NCI-H1930 (cell line): ENCODE measurements around the gene CDH13.

Experiments
- DNase-seq, 2 experiments: peaks; one replicate each; lab custom pipeline; 2025; lab: John Stamatoyannopoulos, UW

CDH13 gene

GRCh38 chr16:83578171-83578570 is 951.4 kb downstream of the CDH13 start:
- no peak for DNase-seq

GRCh38 chr16:83579027-83579426 is 952.3 kb downstream of the CDH13 start:
- DNase-seq, result no peak

GRCh38 chr16:83579436-83579835 is 952.7 kb downstream of the CDH13 start:
- DNase-seq, result no peak

GRCh38 chr16:83581082-83581481 is 954.3 kb downstream of the CDH13 start:
- no peak for DNase-seq

- no peak for DNase-seq
Observed at GRCh38 chr16:83581994-83582747, 955.4 kb downstream of the CDH13 start.

GRCh38 chr16:83586036-83586435 is 959.3 kb downstream of the CDH13 start:
- DNase-seq, result no peak

- no peak for DNase-seq
Observed at GRCh38 chr16:83586461-83587200, 959.9 kb downstream of the CDH13 start.

- no peak for DNase-seq
Observed at GRCh38 chr16:83587201-83587600, 960.4 kb downstream of the CDH13 start.

- DNase-seq, result no peak
Observed at GRCh38 chr16:83588070-83588469, 961.3 kb downstream of the CDH13 start.

GRCh38 chr16:83589576-83589975 is 962.8 kb downstream of the CDH13 start:
- DNase-seq, result no peak

GRCh38 chr16:83592778-83593177 is 966.0 kb downstream of the CDH13 start:
- DNase-seq, result no peak

GRCh38 chr16:83599789-83600462 is 973.2 kb downstream of the CDH13 start:
- no peak for DNase-seq

GRCh38 chr16:83602761-83603722 is 976.3 kb downstream of the CDH13 start:
- no peak for DNase-seq

GRCh38 chr16:83603723-83604570 is 977.2 kb downstream of the CDH13 start:
- no peak for DNase-seq

GRCh38 chr16:83606486-83607030 is 979.8 kb downstream of the CDH13 start:
- DNase-seq, result no peak

GRCh38 chr16:83609178-83609577 is 982.4 kb downstream of the CDH13 start:
- DNase-seq, result no peak

- no peak for DNase-seq
Observed at GRCh38 chr16:83615141-83615952, 988.6 kb downstream of the CDH13 start.

- DNase-seq, result no peak
Observed at GRCh38 chr16:83615953-83616350, 989.2 kb downstream of the CDH13 start.

GRCh38 chr16:83619381-83620150 is 992.8 kb downstream of the CDH13 start:
- no peak for DNase-seq
